A673 (cell line): ENCODE data around the gene HACE1. TPM values are rescaled to one million over a fixed set of nuclear protein-coding genes. Genes with fewer than 3 reads are reported as not detected.

Source experiments
- BruUV-seq: library from RNA; stranded (reverse); fragments of 400-500 nt; replicated peaks from 2 replicates; lab custom pipeline; 2021; lab: Mats Ljungman, UMichigan
- CTCF ChIA-PET: fragments of 300-600 bp; sonication (Branson Sonifier 250); formaldehyde crosslinking; loops from one replicate; lab custom pipeline; 2022; ENCODE audit warnings: antibody characterized with exemption; lab: Charles Lee
- POLR2A ChIA-PET: fragments of 300-600 bp; sonication (Branson Sonifier 250); formaldehyde crosslinking; loops from one replicate; lab custom pipeline; 2022; ENCODE audit warnings: antibody characterized with exemption; ENCODE audit not compliant: low non-redundant PET; lab: Charles Lee
- DNase-seq: peaks from one replicate; pipeline ENCODE4 v3.0.0-alpha.2; 2015; ENCODE audit warnings: low spot score
- H3K27ac ChIP-seq: fragments of 200-600 bp; sonication (generic); 2 replicates; pipeline ENCODE4 v1.5.1; 2016; ENCODE audit warnings: mixed run types, low read depth, mild to moderate bottlenecking, mixed read lengths, antibody characterized with exemption, low read length; ENCODE audit not compliant: poor library complexity, severe bottlenecking
- H3K27me3 ChIP-seq: fragments of 200-600 bp; sonication (generic); replicated peaks from 2 replicates; pipeline ENCODE4 v1.6.1; 2017; ENCODE audit warnings: mixed run types, low read depth, mild to moderate bottlenecking, mixed read lengths, antibody characterized with exemption, low read length; ENCODE audit not compliant: insufficient read depth, poor library complexity
- H3K36me3 ChIP-seq: fragments of 200-600 bp; sonication (generic); 2 replicates; pipeline ENCODE4 v1.6.1; 2016; ENCODE audit warnings: mixed run types, mild to moderate bottlenecking, mixed read lengths, antibody characterized with exemption, low read length; ENCODE audit not compliant: insufficient read depth, poor library complexity, severe bottlenecking
- H3K4me1 ChIP-seq: fragments of 200-600 bp; sonication (generic); 2 replicates; pipeline ENCODE4 v1.6.1; 2017; ENCODE audit warnings: mixed run types, mild to moderate bottlenecking, mixed read lengths, antibody characterized with exemption, low read length; ENCODE audit not compliant: insufficient read depth, poor library complexity, severe bottlenecking
- H3K4me3 ChIP-seq: fragments of 200-600 bp; sonication (generic); 2 replicates; pipeline ENCODE4 v1.5.1; 2016; ENCODE audit warnings: low read depth, mixed run types, mild to moderate bottlenecking, mixed read lengths, low read length; ENCODE audit not compliant: poor library complexity, severe bottlenecking
- H3K9me3 ChIP-seq: fragments of 200-600 bp; sonication (generic); 2 replicates; pipeline ENCODE4 v1.6.1; 2016; ENCODE audit warnings: mixed run types, low read depth, mild to moderate bottlenecking, mixed read lengths, antibody characterized with exemption, low read length; ENCODE audit not compliant: poor library complexity, severe bottlenecking
- CTCF ChIP-seq: fragments of 300-800, 200-600 bp; sonication (generic); conservative IDR thresholded peaks from 2 replicates; pipeline ENCODE4 v1.5.1; 2017; ENCODE audit warnings: low read depth, mild to moderate bottlenecking, antibody characterized with exemption, low read length, moderate library complexity, mixed read lengths
- EZH2 ChIP-seq: fragments of 200-600 bp; sonication (generic); IDR thresholded peaks from 2 replicates; pipeline ENCODE4 v1.6.1; 2017; ENCODE audit warnings: borderline replicate concordance, low read depth, mild to moderate bottlenecking, mixed read lengths, antibody characterized with exemption, low read length; ENCODE audit not compliant: poor library complexity, severe bottlenecking
- intact Hi-C: fragments of 100-400 bp; cut with micrococcal nuclease; formaldehyde crosslinking; loops from one replicate; pipeline ENCODE4 v1.10.0; 2022; ENCODE audit not compliant: unreplicated experiment
- total RNA-seq: library from RNA; stranded (reverse); gene quantifications from 2 replicates; pipeline ENCODE4 v1.2.3, GENCODE V29; 2021

HACE1 gene
- total RNA-seq, 1 experiment from 2014 or later = 16.3 TPM

DNA sequence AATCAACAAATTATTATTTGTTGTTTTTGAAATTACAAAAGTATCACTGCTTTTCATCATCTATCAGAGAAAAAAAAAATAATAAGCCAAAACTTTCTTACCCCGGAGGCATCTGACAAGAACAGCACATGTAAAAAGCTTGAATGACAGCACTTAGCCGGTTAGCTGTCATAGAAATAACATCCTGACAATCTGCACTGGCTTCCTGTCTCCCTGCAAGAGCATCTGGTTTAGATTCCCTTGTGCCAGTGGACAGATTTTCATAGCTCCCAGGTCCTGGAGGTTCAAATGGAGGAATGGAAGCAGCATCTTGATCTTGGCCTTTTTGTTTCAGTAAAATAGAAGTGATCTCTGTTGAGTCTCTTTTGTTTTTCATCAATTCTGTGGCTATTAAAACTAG is 74.8 kb downstream of the HACE1 start:
- ChIA-PET CTCF (no interaction called here), POLR2A (no interaction called here)
- no peak overlapping the region for H3K4me3 ChIP-seq
- H3K36me3 ChIP-seq = peaks cover 3% of the 10 kb centered on the region
- peaks cover 7% of the 10 kb centered on the region for H3K4me1 ChIP-seq
- H3K9me3 ChIP-seq = no peaks in the 10 kb centered on the region
- intact Hi-C loops = no loop called here
- no TSS peak for BruUV-seq
- no peaks in the 10 kb centered on the region for H3K27me3 ChIP-seq
- DNase-seq = peak; percentile 74
- TF ChIP-seq EZH2 (no peak), CTCF (no peak)
- H3K27ac ChIP-seq = no peak overlapping the region

DNA sequence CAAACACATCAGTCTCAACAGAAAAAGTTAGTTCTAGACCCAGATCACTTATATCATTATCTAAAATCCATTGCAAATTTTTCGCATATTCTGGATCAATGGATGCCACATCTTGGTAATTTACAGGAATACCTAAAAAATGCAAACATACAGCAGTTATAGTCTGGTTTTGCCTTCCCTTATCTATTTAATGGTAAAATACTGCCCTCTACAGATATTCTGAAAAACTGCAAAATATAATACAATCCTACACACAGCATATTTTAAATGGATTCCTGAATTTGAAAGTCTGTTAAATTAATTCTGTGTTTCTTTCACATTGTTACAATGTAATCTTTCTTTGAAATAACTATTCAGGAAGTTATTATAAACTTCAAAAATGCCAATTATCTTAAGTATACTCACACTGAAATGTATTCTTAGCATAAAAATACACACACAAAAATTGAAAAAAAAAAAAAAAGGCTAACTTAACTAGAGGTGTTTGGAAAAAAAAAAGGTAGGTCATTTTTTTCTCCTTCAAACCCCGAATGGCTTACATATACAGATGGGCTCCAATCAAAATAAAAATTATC is 88.4 kb downstream of the HACE1 start:
- no peaks in the 10 kb centered on the region for H3K27me3 ChIP-seq
- TF ChIP-seq CTCF = peak; percentile 74
- no peak for TF ChIP-seq EZH2
- CTCF ChIA-PET = no interaction called here
- H3K27ac ChIP-seq = no peak overlapping the region
- no peaks in the 10 kb centered on the region for H3K9me3 ChIP-seq
- POLR2A ChIA-PET = no interaction called here
- no TSS peak for BruUV-seq
- intact Hi-C loops = loop anchor here (1.0 kb wide), 2 partner anchors 88 to 244 kb away; no protein-coding TSS in a partner anchor
- peak; percentile 59 for DNase-seq
- peaks cover 4% of the 10 kb centered on the region for H3K36me3 ChIP-seq
- no peak overlapping the region for H3K4me3 ChIP-seq
- H3K4me1 ChIP-seq = no peaks in the 10 kb centered on the region

GRCh38 chr6:104768906-104769305 is 90.8 kb downstream of the HACE1 start:
- TF ChIP-seq CTCF (no peak), EZH2 (no peak)
- no TSS peak for BruUV-seq
- intact Hi-C loops = no loop called here
- no peaks in the 10 kb centered on the region for H3K27me3 ChIP-seq
- no peaks in the 10 kb centered on the region for H3K4me1 ChIP-seq
- no peak for DNase-seq
- CTCF ChIA-PET = interaction anchor here (1.4 kb wide), 1 partner anchor 241 kb away, joined by 3 read pairs; no protein-coding TSS in a partner anchor
- H3K27ac ChIP-seq = no peak overlapping the region
- POLR2A ChIA-PET = no interaction called here
- H3K9me3 ChIP-seq = no peaks in the 10 kb centered on the region
- H3K36me3 ChIP-seq = peaks cover 4% of the 10 kb centered on the region
- H3K4me3 ChIP-seq = no peak overlapping the region
